HG03571 (cell line): Measurements from ENCODE around the gene ZEB1.
"Not testable (repeated sequence)": the region's sequence is repeated elsewhere in the genome, so short reads cannot be mapped to it uniquely, and the experiment has no call there.

Experiments used
- ATAC-seq: cut with Tn5 transposase; IDR thresholded peaks from one replicate; pipeline ENCODE4 v1.9.1; 2021; ENCODE audit not compliant: unreplicated experiment

Gene ZEB1

DNA sequence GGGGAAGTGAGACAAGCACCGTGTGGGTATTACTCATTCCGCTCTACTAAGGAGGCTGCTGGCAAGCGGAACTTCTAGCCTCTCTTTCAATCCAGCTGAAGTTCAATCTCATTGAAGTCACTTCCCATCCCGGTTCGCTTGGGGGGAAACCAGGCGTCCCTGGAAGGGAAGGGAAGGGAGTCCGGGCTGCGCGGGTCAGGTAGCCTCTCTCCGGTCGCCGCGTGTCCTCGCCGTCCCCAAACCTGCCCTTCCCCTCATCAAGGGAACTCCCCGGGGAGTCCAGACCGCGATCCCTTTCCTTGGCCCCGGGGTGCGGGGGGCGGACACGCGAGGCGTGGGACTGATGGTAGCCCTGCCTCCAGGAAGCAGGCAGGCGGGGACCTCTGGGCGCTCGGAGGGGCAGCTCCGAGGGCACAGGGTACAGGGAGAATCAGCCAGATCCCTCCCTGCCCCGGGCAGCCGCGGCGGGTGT lies 598 bp upstream of the ZEB1 start:
- ATAC-seq = peak; percentile 65

DNA sequence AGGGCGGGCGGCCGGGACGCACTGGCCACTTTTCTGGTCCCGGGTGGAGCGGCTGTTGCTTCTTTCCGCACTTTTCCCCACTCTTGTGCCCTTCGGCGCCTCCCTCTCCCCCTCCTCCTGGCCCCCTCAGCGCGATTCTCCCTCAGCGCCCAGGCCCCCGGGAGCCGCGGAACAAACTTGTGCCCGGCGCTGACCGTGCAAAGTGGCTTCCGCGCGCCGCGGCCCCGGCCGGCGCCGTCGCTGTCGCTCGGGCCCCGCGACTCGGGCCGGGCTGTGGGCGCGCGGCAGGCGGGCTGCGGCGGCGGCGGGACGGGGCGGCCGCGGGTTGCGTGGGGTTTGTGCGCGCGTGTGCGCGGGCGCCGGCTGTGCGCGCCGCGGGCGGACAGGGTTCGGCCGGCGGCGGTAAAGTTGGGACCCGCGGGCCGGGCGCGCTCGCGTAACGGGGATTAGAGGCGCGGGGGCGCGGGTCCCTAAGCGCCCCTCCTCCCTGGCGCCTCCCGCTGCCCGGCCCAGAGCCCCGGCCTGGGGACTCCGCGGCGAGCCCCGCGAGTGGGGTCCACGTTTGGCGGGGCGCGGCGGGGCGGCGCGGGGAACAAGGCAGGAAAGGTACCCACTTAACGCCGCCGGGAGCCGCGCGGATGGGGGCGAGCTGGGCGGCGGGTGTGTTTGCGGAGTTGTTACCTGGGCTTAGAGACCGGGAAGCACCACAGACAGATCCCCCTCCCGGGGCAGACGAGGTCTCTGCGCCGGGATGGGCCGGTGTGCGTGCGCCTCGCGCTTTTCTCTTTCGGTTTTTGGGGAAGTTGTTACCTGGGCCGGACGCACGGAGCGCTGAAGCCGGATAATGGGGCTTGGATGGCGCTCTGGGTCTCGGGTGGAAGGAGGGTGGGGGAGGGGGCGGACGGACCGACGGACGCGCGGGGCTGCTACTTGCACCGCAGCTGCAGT lies 860 bp downstream of the ZEB1 start:
- ATAC-seq = peak; percentile 10

DNA sequence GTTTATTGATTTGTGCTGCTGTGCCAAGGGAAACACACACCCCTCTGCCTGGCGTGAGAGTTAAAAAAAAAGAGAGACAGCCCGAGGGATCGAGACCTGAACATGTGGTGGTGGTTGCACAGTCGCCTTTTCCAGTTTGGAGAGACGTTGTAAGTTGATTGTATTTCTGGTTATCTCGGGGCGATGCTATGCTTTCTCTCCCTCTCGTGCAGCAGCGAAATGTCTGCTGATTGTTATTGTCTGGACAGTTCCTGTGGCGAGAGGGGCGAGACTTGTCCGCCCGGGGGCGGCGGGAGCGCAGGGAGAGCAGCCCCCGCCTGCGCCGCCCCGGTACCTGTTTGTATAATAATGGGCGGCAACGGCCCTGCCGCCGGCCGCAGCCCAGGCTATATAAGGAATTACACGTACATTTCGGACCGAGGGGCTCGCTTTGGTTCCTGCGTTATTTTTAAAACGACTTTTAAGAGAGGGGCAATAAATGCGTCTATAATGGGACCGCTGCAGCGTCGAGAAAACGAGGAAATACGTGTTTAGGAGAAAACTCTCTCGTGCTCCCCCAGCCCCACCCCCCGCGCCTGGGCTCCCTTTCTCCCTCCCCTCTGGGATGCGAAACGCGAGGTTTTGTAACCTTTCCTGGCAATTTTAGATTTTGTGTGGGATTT lies 1.7 kb downstream of the ZEB1 start:
- ATAC-seq = peak; percentile 24

DNA sequence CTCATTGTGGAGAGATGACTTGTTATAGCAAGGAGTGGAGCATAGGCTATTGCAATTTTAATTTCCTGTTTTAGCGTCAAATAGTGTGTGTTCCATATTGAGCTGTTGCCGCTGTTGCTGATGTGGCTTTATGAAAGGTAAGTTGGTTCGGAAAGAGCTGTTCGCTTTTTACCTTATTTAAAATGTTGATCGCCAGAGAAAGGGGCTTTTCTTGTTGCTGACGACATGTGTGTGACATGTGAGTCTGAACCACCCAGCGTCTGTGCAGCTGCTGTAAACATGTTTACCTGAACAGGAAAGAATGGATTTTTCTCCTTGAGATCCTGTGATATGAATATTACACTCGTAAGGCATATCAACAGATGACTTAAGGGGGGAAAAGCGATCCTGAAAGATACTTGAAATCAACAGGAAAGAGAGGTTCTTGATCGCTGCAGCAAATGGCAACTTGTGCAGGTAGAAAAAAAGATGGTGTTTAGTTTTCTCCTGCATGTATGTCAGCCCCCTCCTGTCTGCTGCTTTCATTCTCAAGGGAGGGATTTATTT lies 2.5 kb downstream of the ZEB1 start:
- no peak for ATAC-seq

DNA sequence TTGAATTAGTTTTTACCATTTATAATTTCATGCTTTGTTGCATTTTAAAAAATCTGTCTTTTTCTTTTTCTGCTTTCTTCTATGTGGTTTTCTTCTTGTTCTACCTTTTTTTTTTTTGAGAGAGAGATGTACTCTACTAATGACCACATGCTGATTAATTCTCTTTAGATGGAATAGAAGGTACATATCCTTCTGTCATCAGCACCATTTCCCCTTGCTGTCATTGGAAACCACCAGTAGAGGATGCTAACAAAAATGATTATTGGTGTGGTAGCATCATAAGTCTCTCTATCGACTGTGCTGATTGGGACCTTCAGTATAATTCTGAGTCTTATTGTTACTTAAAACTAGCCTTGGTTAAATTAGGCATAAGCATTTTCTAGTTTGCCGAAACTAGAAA lies 3.6 kb downstream of the ZEB1 start:
- ATAC-seq = no peak

DNA sequence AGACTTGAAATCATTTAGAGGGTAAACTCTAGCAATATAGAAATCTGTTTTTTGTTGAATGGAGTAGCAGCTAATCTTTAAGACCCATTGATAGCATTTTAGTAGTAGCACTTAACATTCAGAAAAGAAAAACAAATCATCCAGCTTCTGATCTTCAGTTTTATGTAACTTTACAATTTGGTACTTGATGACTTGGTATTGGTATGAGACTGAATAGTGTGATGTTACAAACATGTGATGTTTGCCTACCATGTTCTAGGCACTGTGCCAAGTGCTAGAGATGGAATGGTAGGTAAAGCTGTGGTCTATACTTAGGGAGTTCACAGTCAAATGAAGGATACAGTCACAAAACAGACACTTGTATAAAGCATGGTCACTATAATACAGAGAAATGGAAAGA lies 21.3 kb downstream of the ZEB1 start:
- no peak for ATAC-seq

DNA sequence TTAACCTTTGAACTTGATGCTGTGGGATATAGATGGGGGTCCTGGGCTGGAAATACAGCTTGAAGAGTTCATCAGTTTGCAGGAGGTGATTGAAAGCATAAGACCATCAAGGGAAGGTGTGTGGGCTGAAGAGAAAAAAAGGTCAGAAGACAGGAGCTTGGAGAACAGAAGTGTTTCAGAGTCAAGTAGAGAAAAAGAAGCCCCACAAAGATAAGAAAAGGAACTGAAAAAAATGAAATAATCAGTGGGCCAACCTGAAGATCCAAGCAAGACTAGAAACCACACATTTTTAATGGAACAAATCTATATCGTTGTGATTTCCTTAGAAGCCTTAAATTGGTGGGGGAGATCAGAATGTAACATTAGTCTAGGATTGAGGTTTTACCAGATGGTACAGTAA lies 22.5 kb downstream of the ZEB1 start:
- ATAC-seq = no peak

DNA sequence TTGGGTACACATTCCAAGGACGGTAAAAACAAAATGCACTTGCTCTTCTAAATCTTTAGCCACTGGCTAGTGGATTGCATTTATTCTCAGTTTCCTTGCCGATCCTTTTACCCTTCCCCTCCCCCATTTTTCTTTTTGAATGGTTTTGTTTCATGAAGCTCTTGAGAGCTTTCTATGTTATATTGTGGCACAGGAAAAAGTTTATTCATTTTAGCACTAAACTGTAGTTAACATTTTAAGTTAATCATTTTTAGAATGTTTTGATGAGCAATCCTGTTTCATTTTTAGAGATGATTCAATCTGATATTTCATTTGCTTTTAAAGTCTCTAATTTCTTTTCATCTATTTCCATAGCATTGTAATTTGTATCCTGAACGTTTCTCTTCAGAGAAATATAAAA lies 24.0 kb downstream of the ZEB1 start:
- ATAC-seq = no peak

DNA sequence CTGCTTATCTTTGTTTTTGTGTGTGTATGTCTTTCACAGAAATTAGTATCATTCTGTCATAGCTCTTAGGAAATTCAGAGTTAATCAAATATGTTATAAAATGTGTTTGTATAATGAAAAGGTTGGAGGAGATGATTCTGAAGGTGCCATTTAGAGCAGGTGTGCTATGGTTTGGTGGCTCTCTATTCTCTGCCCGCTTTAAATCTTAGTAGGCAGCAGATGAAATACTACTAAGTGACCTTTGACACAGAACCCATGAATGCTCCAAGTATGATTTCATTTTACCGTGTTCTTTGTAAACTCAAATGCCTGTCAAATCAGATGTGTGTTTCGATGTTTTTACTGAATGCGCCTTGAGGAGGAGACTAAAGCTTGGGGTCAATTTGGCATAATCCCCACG lies 24.5 kb downstream of the ZEB1 start:
- ATAC-seq = no peak

DNA sequence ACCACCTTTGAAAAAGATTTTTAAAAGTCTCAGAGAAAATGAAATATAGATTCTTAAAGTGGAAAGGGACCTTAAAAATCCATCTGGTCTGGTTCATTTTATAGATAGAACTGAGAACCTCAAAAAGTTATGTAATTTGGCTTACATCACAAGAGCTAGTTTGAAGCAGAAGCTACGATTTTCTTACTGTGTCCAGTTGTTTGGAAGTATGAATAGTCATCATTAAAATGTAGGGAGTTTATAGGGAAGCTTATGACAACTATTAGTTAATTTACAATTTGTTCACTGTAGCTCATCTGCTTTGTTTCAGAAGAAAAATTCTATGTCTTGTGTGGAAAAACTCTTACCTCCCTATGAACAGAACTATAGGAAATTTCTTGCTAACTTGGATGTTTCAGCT lies 26.9 kb downstream of the ZEB1 start:
- no peak for ATAC-seq

DNA sequence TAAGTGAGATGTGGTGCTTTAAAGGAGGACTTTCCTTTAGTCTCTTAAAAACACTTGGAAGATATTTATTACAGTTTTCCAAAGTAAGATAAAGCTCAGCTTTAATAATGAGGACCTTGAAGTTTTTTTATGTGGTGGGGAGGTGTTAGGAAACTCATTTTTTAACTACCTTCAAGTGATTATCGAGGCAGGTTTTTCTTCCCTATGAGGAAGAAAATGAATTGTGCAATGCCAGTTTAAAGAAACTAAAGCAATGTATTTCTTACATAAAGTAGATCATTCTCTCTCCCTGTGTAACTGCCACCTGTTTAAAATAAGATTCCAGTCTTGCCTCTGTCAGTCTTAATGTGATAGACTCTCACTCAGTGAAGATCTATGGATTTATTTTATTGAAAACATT lies 27.9 kb downstream of the ZEB1 start:
- no peak for ATAC-seq

DNA sequence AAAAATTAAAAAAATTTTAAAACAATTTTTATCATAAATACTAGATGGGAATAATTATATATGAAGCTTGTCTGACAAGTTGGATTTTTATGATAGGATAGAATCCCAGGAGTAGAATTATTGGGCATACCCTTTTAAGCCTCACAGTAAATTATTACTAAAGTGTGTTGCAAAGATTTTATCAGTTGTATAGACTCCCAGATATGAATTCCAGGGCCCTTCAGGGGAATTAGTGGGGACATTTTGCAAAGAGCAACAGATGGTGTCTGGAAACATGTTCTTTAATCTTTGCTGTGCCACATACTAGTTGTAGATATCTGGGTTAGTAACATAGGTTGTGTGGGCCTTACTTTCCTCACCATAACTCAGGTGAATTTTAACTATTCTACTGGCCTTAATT lies 28.7 kb downstream of the ZEB1 start:
- no peak for ATAC-seq

DNA sequence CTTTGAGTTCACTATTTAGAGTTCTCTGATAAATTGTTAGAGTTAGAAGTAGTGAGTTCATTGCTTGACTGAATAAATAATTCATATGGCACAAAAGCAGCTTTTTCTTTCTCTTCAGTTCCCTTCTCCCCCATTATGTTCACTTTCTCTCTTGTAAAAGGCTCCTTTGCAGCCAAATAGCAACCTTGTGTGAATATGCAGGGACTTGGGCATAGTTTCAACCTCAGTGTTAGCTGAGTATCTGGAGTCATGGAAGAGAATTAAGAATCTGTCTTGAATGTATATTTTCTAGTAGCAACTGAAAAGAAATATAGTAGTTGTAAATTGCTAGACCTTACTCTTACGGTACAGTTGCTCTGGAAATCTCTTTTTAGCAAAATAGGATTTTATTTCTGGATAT lies 31.9 kb downstream of the ZEB1 start:
- no peak for ATAC-seq

DNA sequence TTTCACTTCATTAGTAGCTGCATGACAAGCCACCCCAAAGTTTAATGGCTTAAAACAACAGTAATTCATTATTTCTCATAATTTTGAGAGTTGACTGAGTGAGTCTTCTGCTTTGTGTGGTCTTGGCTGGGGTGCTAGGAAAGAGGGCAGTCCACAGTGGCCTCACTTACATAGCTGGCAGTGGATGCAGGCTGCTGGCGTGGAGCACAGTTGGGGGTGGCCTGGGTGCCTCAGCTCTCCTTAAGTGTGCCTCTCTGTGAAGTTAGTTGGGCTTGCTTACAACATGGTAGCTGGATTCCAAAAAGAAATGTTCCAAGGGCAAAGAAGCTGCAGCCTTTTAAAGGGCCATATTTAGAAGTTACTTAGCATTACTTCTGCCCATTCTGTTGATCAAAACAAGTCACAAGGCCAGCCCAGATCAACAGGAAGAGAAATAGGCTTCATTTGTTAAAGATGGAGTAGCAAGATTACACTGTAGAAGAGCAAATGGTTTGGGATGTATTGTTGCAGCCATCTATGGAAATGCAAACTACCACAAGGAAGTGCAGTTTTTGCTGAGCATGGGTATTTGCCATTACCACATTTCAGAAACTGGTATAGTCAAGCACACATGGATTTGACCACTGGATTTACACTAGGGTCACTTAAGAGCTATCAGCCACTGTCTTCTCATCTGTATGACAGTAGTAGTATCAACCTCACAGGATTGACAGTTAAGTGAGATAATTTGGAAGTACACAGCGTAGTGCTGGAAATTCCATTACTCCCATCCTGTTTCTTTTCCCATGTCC lies 33.6 kb downstream of the ZEB1 start:
- ATAC-seq = no peak

DNA sequence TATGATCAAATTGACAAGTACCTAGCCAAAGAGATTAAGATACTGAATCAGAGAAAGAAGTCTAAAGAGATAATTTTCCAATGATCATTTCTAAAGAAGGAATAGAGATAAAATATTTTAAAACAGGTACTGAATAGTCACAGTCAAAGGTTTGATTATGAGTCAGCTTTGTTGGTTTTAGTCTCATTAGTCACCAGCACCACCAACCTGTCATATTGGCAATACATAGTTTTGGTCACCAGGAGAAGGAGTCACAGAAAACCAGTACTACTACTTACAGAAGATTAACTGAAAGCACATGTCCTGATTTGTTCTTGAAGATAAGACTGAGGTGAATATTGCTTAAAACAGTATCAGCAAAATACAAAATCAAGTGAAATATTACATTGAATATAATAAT lies 34.6 kb downstream of the ZEB1 start:
- peak; percentile 84 for ATAC-seq

DNA sequence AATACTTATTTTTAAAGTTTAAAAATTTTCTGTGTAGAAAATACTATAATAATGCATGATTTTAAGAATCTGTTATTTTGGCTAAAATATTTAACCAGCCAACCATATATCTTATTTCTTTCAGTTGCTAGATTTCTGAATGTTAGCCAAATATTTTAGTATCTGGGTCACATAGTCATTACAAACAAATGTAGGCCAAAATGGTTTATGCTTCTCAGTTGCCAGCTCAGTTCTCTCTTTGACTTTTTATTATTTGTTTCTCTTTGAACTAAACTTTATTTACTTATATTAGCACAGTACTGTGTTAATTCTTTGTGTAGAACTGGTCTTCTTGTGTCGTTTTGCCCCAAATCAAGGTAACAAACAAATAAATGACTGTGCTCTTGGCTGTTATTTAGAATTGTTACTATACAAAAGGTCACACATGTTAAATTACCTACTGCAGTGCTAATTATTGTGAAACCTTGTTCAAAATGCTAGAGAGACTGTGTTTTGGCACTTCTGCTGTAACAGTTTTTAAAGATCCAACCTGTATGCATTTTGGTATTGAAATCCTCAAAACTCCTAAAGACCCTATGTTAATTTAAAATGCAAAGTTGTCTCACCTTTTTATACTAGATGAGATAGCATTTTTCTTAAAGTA lies 39.8 kb downstream of the ZEB1 start:
- ATAC-seq = no peak

DNA sequence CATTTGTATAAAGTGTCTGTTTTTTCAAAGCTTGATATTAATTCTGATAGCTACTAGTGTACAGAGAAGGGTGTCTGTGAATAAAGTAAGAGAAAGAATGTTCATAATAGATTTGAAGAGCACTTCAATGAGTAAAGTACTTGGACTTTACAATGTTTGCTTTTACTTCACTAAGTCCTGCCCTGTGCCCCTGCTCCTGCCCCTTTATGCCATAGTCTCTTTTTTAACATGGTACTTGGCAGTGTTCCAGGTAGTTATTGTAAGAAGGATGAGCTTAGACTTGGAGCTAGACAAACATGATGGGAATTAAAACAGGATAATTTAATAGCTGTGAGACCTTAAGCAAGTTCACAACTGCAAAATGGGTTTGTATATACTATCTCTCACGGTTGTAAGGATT lies 41.0 kb downstream of the ZEB1 start:
- no peak for ATAC-seq

DNA sequence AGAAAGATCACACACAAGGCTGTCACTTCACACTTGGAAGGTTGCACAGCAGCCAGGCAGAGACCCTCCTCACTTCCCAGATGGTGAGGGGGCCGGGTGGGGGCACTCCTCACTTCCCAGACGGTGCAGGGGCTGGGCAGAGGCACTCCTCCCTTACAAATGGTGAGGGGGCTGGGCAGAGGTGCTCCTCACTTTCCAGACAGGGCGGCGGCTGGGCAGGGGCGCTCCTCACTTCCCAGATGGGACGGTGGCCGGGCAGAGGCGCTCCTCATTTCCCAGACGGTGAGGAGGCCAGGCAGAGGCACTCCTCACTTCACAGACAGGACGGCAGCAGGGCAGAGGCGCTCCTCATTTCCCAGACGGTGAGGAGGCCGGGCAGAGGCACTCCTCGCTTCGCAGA lies 42.5 kb downstream of the ZEB1 start:
- not testable (repeated sequence) for ATAC-seq

DNA sequence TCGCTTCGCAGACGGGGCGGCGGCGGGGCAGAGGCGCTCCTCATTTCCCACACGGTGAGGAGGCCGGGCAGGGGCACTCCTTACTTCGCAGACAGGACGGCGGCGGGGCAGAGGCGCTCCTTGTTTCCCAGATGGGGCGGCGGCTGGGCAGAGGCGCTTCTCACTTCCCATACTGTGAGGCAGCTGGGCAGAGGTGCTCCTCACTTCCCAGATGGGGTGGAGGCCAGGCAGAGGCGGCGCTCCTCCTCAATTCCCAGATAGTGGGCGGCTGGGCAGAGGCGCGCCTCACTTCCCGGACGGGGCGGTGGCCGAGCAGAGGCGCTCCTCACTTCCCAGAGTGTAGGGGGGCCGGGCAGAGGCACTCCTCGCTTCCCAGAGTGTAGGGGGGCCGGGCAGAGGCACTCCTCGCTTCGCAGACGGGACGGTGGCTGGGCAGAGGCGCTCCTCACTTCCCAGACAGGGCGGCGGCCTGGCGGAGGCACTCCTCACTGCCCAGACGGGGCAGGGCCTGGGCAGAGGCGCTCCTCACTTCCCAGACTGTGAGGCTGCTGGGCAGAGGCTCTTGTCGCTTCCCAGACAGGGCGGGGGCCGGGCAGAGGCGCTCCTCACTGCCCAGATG lies 43.1 kb downstream of the ZEB1 start:
- ATAC-seq = no peak

DNA sequence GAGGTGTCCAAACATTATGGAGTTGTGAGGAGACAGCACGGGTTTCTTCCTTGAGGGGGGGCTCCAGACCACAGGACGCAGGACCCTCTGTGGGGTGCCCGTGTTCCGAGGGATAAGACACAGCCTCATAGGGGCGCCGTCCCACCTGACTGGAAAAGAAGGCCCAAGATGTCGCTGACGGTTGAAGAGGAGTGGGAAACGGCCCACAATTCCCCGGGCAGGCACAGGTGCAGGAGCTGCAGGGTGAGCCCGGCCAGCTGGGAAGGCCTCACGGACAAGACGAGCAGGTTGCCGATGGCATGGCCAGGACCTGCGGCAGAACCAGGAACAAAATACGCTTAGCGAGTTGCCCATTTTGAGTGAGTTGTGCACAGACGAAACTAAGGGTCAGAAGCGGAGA lies 44.7 kb downstream of the ZEB1 start:
- ATAC-seq = not testable (repeated sequence)
